ENCODE data around the gene KCNH6. TPM values are rescaled to one million over a fixed set of nuclear protein-coding genes. Genes with fewer than 3 reads are reported as not detected.

Gene KCNH6
- total and polyA plus RNA-seq, 2 donors from 2014 or later, result 0.57 to 4.8 TPM

DNA sequence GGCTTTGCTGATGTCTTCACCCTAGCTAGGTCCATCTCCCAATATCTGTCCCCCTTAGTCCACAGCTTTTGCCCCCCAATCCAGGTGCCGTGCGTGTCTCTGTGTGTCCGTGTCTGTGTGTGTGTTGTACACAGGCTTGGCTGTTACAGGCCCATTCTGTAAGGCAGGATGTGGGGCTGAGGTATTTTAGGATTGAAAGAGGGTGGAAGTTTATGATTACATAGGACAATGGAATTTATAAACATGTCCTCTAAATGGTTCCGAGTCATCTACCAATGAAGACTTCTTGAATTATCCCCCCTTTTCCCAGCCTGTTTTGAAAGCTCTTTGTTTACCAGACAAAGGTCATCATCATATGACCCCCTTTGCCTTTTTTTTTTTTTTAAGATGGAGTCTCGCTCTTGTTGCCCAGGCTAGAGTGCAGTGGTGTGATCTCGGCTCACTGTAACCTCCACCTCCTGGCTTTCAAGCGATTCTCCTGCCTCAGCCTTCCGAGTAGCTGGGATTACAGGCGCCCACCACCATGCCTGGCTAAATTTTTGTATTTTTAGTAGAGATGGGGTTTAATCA is 24.4 kb upstream of the KCNH6 start:
- FAIRE-seq, result no peak
- no peak for TF ChIP-seq CTCF (IDR thresholded peaks at IDR 0.05; ENCODE audit: borderline replicate concordance, extremely low read depth, insufficient read depth)
- H3K9me3 ChIP-seq (ENCODE audit: control insufficient read depth in 2 of 3, insufficient read depth in 1 of 3, low read length in 3 of 3), result no peaks in the 10 kb centered on the region
- intact Hi-C loops (cut with DNase I), result no loop called here
- peaks cover 0 to 21% (median 12%) of the 10 kb centered on the region in 3 donors for H3K4me1 ChIP-seq (ENCODE audit: control insufficient read depth in 2 of 3, insufficient read depth in 2 of 3, low read depth in 1 of 3, low read length in 3 of 3)
- DNase-seq, result peak in 1 of 5 donors; percentile 18
- no peak overlapping the region for H3K9ac ChIP-seq (ENCODE audit: low read length in 3 of 3)
- H3K27ac ChIP-seq (ENCODE audit: low read depth in 2 of 2, low read length in 2 of 2), result no peak overlapping the region
- H3K4me3 ChIP-seq (ENCODE audit: low read length in 3 of 3), result no peak overlapping the region
- H3K36me3 ChIP-seq (ENCODE audit: control insufficient read depth in 2 of 3, insufficient read depth in 3 of 3, low read length in 3 of 3), result no peaks in the 10 kb centered on the region
- H3K27me3 ChIP-seq (ENCODE audit: control insufficient read depth, insufficient read depth, low read length), result no peaks in the 10 kb centered on the region

- Histone ChIP-seq H3K27ac (ENCODE audit: low read depth in 2 of 2, low read length in 2 of 2) (no peak overlapping the region), H3K9ac (ENCODE audit: low read length in 3 of 3) (no peak overlapping the region), H3K4me3 (ENCODE audit: low read length in 3 of 3) (no peak overlapping the region), H3K36me3 (ENCODE audit: control insufficient read depth in 2 of 3, insufficient read depth in 3 of 3, low read length in 3 of 3) (no peaks in the 10 kb centered on the region), H3K9me3 (ENCODE audit: control insufficient read depth in 2 of 3, insufficient read depth in 1 of 3, low read length in 3 of 3) (no peaks in the 10 kb centered on the region), H3K4me1 (ENCODE audit: control insufficient read depth in 2 of 3, insufficient read depth in 2 of 3, low read depth in 1 of 3, low read length in 3 of 3) (peaks cover 0 to 5% (median 0%) of the 10 kb centered on the region in 3 donors), H3K27me3 (ENCODE audit: control insufficient read depth, insufficient read depth, low read length) (no peaks in the 10 kb centered on the region)
- intact Hi-C loops (cut with DNase I), result no loop called here
- FAIRE-seq (no peak), DNase-seq (peak in 1 of 5 donors; percentile 13)
- no peak for TF ChIP-seq CTCF (IDR thresholded peaks at IDR 0.05; ENCODE audit: borderline replicate concordance, extremely low read depth, insufficient read depth)
These were observed 22.4 kb upstream of the KCNH6 start for GRCh38 chr17:63500543-63501390.

- Histone ChIP-seq H3K4me1 (ENCODE audit: control insufficient read depth in 2 of 3, insufficient read depth in 2 of 3, low read depth in 1 of 3, low read length in 3 of 3) (no peaks in the 10 kb centered on the region), H3K27ac (ENCODE audit: low read depth in 2 of 2, low read length in 2 of 2) (peak overlapping the region; percentile 41 to 70), H3K9ac (ENCODE audit: low read length in 3 of 3) (no peak overlapping the region), H3K27me3 (ENCODE audit: control insufficient read depth, insufficient read depth, low read length) (no peaks in the 10 kb centered on the region), H3K9me3 (ENCODE audit: control insufficient read depth in 2 of 3, insufficient read depth in 1 of 3, low read length in 3 of 3) (no peaks in the 10 kb centered on the region), H3K36me3 (ENCODE audit: control insufficient read depth in 2 of 3, insufficient read depth in 3 of 3, low read length in 3 of 3) (no peaks in the 10 kb centered on the region), H3K4me3 (ENCODE audit: low read length in 3 of 3) (peak overlapping the region in 1 of 3 donors; percentile 6)
- no peak for TF ChIP-seq CTCF (IDR thresholded peaks at IDR 0.05; ENCODE audit: borderline replicate concordance, extremely low read depth, insufficient read depth)
- intact Hi-C loops (cut with DNase I), result no loop called here
- DNase-seq (peak in 2 of 5 donors; percentile 32 to 44), FAIRE-seq (no peak)
These were observed 19.8 kb upstream of the KCNH6 start for GRCh38 chr17:63503341-63503705.
